Esophagus squamous epithelium (tissue), 4 donors: ENCODE measurements around the gene PHTF2.

Experiments
- POLR2A ChIP-seq, 4 donors: fragments of 450-650 bp; IDR thresholded peaks; one replicate each; pipeline ENCODE4 v1.6.1; 2017; ENCODE audit warnings: antibody characterized with exemption in 4 of 4, mild to moderate bottlenecking in 4 of 4, moderate library complexity in 3 of 4
- TF ChIP-seq, protein P1 (sequence below), 6 experiments: fragments of 450-650 bp in 4 of 6; fragments of 200-600 bp in 2 of 6; sonication (generic) in 2 of 6; IDR thresholded peaks; one replicate each; pipeline ENCODE4 v1.5.1; 2016 to 2019; ENCODE audit warnings: antibody characterized with exemption in 6 of 6, mild to moderate bottlenecking in 4 of 6, moderate library complexity in 4 of 6

DNA sequence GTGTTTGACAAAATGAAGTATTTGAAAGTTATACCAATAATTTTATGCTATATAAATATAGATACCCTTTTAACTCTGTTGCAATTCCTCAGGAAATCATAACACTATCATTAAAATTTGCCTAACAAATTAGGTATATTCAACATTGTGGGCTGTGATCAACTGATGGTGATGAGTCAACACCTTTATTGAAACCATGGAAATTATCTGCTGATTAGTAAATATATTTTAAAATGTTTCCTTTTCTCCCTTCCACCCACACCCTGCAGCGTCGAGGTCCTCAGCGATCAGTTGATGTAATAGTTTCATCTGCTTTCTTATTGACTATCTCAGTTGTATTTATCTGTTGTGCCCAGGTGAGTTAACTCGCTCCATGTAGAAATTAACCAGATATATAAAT, 143.9 kb downstream of the PHTF2 start:
- TF ChIP-seq, protein P1, sequence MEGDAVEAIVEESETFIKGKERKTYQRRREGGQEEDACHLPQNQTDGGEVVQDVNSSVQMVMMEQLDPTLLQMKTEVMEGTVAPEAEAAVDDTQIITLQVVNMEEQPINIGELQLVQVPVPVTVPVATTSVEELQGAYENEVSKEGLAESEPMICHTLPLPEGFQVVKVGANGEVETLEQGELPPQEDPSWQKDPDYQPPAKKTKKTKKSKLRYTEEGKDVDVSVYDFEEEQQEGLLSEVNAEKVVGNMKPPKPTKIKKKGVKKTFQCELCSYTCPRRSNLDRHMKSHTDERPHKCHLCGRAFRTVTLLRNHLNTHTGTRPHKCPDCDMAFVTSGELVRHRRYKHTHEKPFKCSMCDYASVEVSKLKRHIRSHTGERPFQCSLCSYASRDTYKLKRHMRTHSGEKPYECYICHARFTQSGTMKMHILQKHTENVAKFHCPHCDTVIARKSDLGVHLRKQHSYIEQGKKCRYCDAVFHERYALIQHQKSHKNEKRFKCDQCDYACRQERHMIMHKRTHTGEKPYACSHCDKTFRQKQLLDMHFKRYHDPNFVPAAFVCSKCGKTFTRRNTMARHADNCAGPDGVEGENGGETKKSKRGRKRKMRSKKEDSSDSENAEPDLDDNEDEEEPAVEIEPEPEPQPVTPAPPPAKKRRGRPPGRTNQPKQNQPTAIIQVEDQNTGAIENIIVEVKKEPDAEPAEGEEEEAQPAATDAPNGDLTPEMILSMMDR (IDR thresholded peaks at IDR 0.05): no peak
- no peak for TF ChIP-seq POLR2A (IDR thresholded peaks at IDR 0.05)
